CD4-positive, alpha-beta T cell (primary cell): ENCODE results near the gene ACR. TPM values are rescaled to one million over a fixed set of nuclear protein-coding genes. Genes with fewer than 3 reads are reported as not detected.

Experiments used
- ATAC-seq: fragments of 200-7000 bp; cut with Tn5 transposase; one replicate; pipeline ENCODE4 v1.10.0; 2022; ENCODE audit warnings: mild to moderate bottlenecking; ENCODE audit not compliant: poor library complexity
- CTCF ChIA-PET: fragments of 350-600 bp; sonication (Branson Sonifier 250); formaldehyde crosslinking; loops from one replicate; lab custom pipeline; 2021; ENCODE audit warnings: antibody characterized with exemption, inconsistent platforms; lab: Charles Lee
- POLR2A ChIA-PET: fragments of 350-600 bp; sonication (Branson Sonifier 250); formaldehyde crosslinking; loops from one replicate; lab custom pipeline; 2021; ENCODE audit warnings: antibody characterized with exemption, inconsistent platforms; lab: Charles Lee
- DNase-seq, 14 experiments: peaks; one replicate each; pipeline ENCODE4 v3.0.0-alpha.2; 2013 to 2020; ENCODE audit warnings: mixed read lengths in 2 of 14
- H3K27ac ChIP-seq, 2 donors: one replicate each; pipeline versions ENCODE4 v1.5.1 to v1.7.0; 2013; ENCODE audit warnings: low read length in 2 of 2, low read depth in 1 of 2, mild to moderate bottlenecking in 1 of 2
- H3K27me3 ChIP-seq, 2 experiments: 1 replicate in 1 of 2; 2 replicates in 1 of 2; pipeline versions ENCODE4 v1.6.1 to v1.7.0; 2013; ENCODE audit warnings: low read length in 2 of 2, control low read depth in 1 of 2, mild to moderate bottlenecking in 1 of 2, moderate library complexity in 1 of 2; ENCODE audit not compliant: insufficient read depth in 2 of 2, control insufficient read depth in 1 of 2
- H3K36me3 ChIP-seq: one replicate; pipeline ENCODE4 v1.6.1; 2013; ENCODE audit warnings: low read length, control low read depth; ENCODE audit not compliant: insufficient read depth
- H3K4me1 ChIP-seq: one replicate; pipeline ENCODE4 v1.6.1; 2013; ENCODE audit warnings: low read length, control low read depth; ENCODE audit not compliant: insufficient read depth
- H3K4me3 ChIP-seq: one replicate; pipeline ENCODE4 v1.5.1; 2013; ENCODE audit warnings: mild to moderate bottlenecking, low read length, moderate library complexity
- H3K9me3 ChIP-seq, 2 experiments: 1 replicate in 1 of 2; 2 replicates in 1 of 2; pipeline versions ENCODE4 v1.6.1 to v1.7.0; 2013; ENCODE audit warnings: low read length in 2 of 2, mild to moderate bottlenecking in 2 of 2, control low read depth in 1 of 2, moderate library complexity in 1 of 2; ENCODE audit not compliant: control insufficient read depth in 1 of 2, insufficient read depth in 1 of 2
- H3K27ac Mint-ChIP-seq: one replicate; pipeline ENCODE4 v1.8.0; 2020; ENCODE audit warnings: mixed read lengths
- H3K27me3 Mint-ChIP-seq: one replicate; pipeline ENCODE4 v1.8.0; 2021; ENCODE audit warnings: mixed read lengths
- H3K36me3 Mint-ChIP-seq: one replicate; pipeline ENCODE4 v1.8.0; 2021; ENCODE audit warnings: low read depth, mixed read lengths
- H3K4me1 Mint-ChIP-seq: one replicate; pipeline ENCODE4 v1.8.0; 2021; ENCODE audit warnings: low read depth, mixed read lengths
- H3K4me3 Mint-ChIP-seq: one replicate; pipeline ENCODE4 v1.8.0; 2020; ENCODE audit warnings: mild to moderate bottlenecking, mixed read lengths
- H3K9me3 Mint-ChIP-seq: one replicate; pipeline ENCODE4 v1.8.0; 2020; ENCODE audit warnings: mixed read lengths
- intact Hi-C, 2 experiments: fragments of 100-400 bp; cut with DNase I in 1 of 2; cut with micrococcal nuclease in 1 of 2; formaldehyde crosslinking; loops; one replicate each; pipeline versions ENCODE4 v1.15.1 to v1.9.0; 2023 to 2025; cut with DNase I, micrococcal nuclease
- total RNA-seq, 174 experiments: library from RNA in 2 of 174; stranded (reverse) in 2 of 174; gene quantifications; one replicate each; pipeline ENCODE4 v1.2.3 and lab custom pipeline; 2021 to 2026
- TF ChIP-seq, protein P1 (sequence below): fragments of 200-600 bp; IDR thresholded peaks from one replicate; pipeline ENCODE4 v1.8.0; 2022; ENCODE audit warnings: antibody characterized with exemption, mild to moderate bottlenecking

The ACR gene
- total RNA-seq, 2 experiments from 2014 or later, result not detected

DNA sequence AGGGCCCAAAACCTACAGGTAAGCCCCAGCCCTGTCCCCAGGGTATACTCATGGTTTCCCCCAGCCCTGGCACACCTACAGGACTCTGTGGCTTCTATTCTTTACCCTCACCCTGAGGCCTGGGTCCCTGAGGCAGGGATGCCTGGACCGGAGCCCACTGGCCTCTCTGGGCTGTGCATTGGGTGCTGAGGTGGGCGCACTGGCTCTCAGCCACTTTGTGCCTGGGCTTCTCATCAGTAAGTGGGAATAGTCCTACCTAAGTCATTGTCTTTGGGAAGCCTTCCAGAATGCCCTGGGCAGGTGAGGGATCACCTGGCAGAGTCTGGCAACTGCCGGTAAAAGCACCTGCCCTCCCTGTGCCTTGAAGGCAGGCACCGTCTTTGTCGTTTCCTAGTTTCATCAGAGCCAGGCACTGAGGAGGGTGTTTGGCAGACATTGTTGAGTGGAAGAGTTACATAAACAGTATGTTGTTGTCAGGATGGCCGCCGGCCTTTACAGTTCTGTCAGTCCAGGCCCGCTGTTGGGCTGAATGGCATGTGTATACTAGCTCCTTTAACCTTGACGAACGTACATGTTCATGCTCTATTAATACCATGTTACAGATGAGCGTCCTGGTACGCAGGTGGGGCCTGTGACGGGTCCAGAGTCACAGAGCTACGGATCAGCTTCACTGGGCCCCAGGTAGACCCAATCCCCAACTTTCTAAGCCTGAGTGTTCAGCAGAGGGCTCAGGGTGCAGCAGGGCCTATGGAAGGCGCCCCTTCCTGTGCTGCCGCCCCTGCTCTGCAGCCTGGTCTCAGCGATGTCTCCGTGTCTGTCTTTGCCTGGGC lies 42.4 kb upstream of the ACR start:
- no peaks in the 10 kb centered on the region for H3K36me3 ChIP-seq

DNA sequence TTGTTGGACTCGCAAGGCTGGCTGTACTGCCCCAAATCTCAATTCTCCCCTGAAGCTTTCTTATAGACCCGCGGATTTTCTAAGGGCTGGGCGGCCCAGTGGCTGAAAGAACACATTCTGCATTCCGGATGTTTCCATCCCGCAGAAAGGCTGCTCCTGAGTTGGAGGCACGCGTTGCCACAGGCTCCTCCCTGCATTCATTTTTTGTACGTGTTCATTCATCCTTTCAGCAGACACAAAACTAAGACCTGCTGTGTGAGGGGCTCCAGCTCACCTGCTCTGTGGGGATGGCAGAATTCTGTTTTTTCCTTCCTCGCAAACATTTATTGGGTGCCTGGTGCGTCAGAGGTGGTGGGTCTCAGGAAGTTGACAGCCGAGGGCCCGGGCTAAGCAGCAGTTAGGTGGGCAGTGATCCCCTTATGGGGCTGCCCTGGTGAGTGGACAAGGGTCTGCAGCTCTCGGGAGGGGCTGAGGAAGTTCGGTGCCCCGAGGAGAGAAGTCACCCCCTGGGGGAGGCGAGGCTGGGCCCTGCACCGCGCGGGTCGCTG lies 41.7 kb upstream of the ACR start:
- no peak overlapping the region for H3K27ac Mint-ChIP-seq
- ATAC-seq, result no peak
- DNase-seq, result no peak

More for the DNA sequence above, 42.4 kb upstream of the ACR start:
- peaks cover 6% of the 10 kb centered on the region for H3K9me3 Mint-ChIP-seq
- Histone ChIP-seq H3K4me1 (no peaks in the 10 kb centered on the region), H3K4me3 (no peak overlapping the region), H3K27me3 (no peaks in the 10 kb centered on the region), H3K27ac (no peak overlapping the region), H3K9me3 (peaks cover 0 to 12% of the 10 kb centered on the region in 2 experiments)
- H3K27ac Mint-ChIP-seq, result no peak overlapping the region
- intact Hi-C loops, result no loop called here
- no peaks in the 10 kb centered on the region for H3K36me3 Mint-ChIP-seq
- TF ChIP-seq, protein P1, sequence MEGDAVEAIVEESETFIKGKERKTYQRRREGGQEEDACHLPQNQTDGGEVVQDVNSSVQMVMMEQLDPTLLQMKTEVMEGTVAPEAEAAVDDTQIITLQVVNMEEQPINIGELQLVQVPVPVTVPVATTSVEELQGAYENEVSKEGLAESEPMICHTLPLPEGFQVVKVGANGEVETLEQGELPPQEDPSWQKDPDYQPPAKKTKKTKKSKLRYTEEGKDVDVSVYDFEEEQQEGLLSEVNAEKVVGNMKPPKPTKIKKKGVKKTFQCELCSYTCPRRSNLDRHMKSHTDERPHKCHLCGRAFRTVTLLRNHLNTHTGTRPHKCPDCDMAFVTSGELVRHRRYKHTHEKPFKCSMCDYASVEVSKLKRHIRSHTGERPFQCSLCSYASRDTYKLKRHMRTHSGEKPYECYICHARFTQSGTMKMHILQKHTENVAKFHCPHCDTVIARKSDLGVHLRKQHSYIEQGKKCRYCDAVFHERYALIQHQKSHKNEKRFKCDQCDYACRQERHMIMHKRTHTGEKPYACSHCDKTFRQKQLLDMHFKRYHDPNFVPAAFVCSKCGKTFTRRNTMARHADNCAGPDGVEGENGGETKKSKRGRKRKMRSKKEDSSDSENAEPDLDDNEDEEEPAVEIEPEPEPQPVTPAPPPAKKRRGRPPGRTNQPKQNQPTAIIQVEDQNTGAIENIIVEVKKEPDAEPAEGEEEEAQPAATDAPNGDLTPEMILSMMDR, result no peak
- ChIA-PET CTCF (no interaction called here), POLR2A (no interaction called here)
- peaks cover 7% of the 10 kb centered on the region for H3K27me3 Mint-ChIP-seq
- no peak overlapping the region for H3K4me3 Mint-ChIP-seq
- no peak for DNase-seq
- H3K4me1 Mint-ChIP-seq, result no peaks in the 10 kb centered on the region
- no peak for ATAC-seq

DNA sequence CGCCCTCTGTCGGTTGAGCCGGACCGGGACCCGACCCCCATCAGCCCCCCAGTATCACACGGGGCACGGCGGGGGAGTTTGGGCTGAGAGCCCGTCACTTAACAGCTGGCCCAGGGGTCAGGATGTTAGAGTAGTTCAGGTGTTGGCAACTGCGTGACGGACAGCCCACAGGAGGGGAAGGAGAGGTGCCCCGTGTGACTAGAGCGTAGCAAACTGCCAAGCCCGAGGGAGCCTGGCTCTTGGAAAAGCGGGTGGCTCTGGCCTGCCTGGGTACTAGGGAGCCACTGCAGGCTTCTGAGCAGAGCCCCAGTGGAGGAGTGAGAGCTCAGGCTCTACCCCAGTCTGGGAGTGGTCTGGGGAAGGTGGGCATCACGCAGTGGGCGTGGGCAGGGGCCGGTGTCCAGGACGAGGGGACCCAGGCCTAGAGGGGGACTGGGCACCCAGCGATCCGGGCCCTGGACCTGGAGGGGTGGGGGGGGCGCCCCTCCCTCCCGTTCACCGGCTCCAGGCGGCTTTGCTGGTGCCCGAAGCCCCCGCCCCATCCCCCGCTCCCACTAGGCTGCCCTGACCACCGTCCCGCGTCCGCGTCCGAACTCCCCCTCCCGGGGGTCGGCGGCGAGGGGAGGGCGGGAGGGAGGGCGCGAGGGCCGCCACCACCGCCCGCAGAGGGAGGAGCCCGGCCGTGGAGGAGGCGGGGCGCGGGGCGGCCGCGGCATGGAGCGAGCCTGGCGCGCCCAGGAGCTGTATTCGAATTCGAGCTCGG lies 41.0 kb upstream of the ACR start:
- Histone ChIP-seq H3K9me3 (peaks cover 0 to 12% of the 10 kb centered on the region in 2 experiments), H3K4me1 (peaks cover under 1% of the 10 kb centered on the region), H3K36me3 (no peaks in the 10 kb centered on the region), H3K4me3 (no peak overlapping the region), H3K27ac (no peak overlapping the region), H3K27me3 (no peaks in the 10 kb centered on the region)
- no peak overlapping the region for H3K4me3 Mint-ChIP-seq
- H3K27me3 Mint-ChIP-seq, result no peaks in the 10 kb centered on the region
- intact Hi-C loops, result no loop called here
- peaks cover 3% of the 10 kb centered on the region for H3K4me1 Mint-ChIP-seq
- no peak overlapping the region for H3K27ac Mint-ChIP-seq
- TF ChIP-seq, protein P1, result no peak
- H3K9me3 Mint-ChIP-seq, result peaks cover 2% of the 10 kb centered on the region
- no peaks in the 10 kb centered on the region for H3K36me3 Mint-ChIP-seq
- CTCF ChIA-PET, result no interaction called here
- POLR2A ChIA-PET, result no interaction called here
- no peak for ATAC-seq
- DNase-seq, result no peak

More for the DNA sequence above, 41.7 kb upstream of the ACR start:
- ChIA-PET POLR2A (no interaction called here), CTCF (no interaction called here)
- no peak overlapping the region for H3K4me3 Mint-ChIP-seq
- Histone ChIP-seq H3K4me1 (no peaks in the 10 kb centered on the region), H3K4me3 (no peak overlapping the region), H3K9me3 (peaks cover 0 to 12% of the 10 kb centered on the region in 2 experiments), H3K27me3 (no peaks in the 10 kb centered on the region), H3K36me3 (no peaks in the 10 kb centered on the region), H3K27ac (no peak overlapping the region)
- H3K36me3 Mint-ChIP-seq, result no peaks in the 10 kb centered on the region
- H3K27me3 Mint-ChIP-seq, result peaks cover 6% of the 10 kb centered on the region
- intact Hi-C loops, result no loop called here
- no peaks in the 10 kb centered on the region for H3K4me1 Mint-ChIP-seq
- peaks cover 6% of the 10 kb centered on the region for H3K9me3 Mint-ChIP-seq
- TF ChIP-seq, protein P1, result no peak
